H1 (cell line): ENCODE measurements around the gene BCAS1. TPM values are rescaled to one million over a fixed set of nuclear protein-coding genes. Genes with fewer than 3 reads are reported as not detected.

Experiments used
- HDAC2 ChIP-seq, 2 experiments: fragments of 300-600 bp in 1 of 2; sonication (generic) in 1 of 2; IDR thresholded peaks; 2 replicates each; pipeline ENCODE4 v1.6.1; 2011 to 2012; ENCODE audit warnings: low read depth in 2 of 2, low read length in 2 of 2, mild to moderate bottlenecking in 2 of 2, moderate library complexity in 2 of 2, borderline replicate concordance in 1 of 2, inconsistent platforms in 1 of 2
- RXRA ChIP-seq: IDR thresholded peaks from 2 replicates; pipeline ENCODE4 v1.6.1; 2011; ENCODE audit warnings: low read depth, mild to moderate bottlenecking, low read length, moderate library complexity; ENCODE audit not compliant: insufficient read depth
- SIN3A ChIP-seq, 2 experiments: IDR thresholded peaks in 1 of 2; conservative IDR thresholded peaks in 1 of 2; 2 replicates each; pipeline ENCODE4 v1.6.1; 2011 to 2012; ENCODE audit warnings: low read length in 2 of 2, improper control_type of control experiment in 1 of 2, low read depth in 1 of 2, mild to moderate bottlenecking in 1 of 2
- polyA plus RNA-seq, 7 experiments: library from polyadenylated mRNA; depleted of rRNA in 3 of 7; stranded (reverse) in 5 of 7; unstranded in 2 of 7; fragments of >200 nt in 5 of 7; fragments of 200-250 nt in 2 of 7; gene quantifications; 1 replicate in 5 of 7; 2 replicates in 1 of 7; 4 replicates in 1 of 7; pipeline versions ENCODE4 v1.2.1 to v1.2.3, GENCODE V29; 2011 to 2013; ENCODE audit warnings: missing spikeins in 2 of 7, mixed read lengths in 2 of 7
- total RNA-seq: library from RNA; stranded (reverse); fragmentation: NEBNext Ultra II Directional; extraction: Animal tissue kit (Norgen Biotek cat#: 25700); gene quantifications from 2 replicates; pipeline ENCODE4 v1.2.1, GENCODE V29; 2021

Gene BCAS1
- total and polyA plus RNA-seq, 2 of the 8 experiments (the other 6 are each of a cell fraction or from before 2014, with no cell fraction given): 0.06 to 0.19 TPM

- TF ChIP-seq RXRA: no peak
- TF ChIP-seq HDAC2 (IDR thresholded peaks at IDR 0.05; ENCODE audit: borderline replicate concordance in 1 of 2, low read depth in 2 of 2, low read length in 2 of 2): no peak
- no peak for TF ChIP-seq SIN3A (conservative IDR thresholded peaks at IDR 0.05 in 1 of 2, IDR thresholded peaks at IDR 0.05 in 1 of 2; ENCODE audit: low read depth in 1 of 2, low read length in 2 of 2)
These were observed 70.1 kb downstream of the BCAS1 start (continued) for GRCh38 chr20:54000262-54000661.
